Vagina (tissue), 2 donors: Measurements from ENCODE around the gene SNX3. TPM values are rescaled to one million over a fixed set of nuclear protein-coding genes. Genes with fewer than 3 reads are reported as not detected.
A peak's percentile ranks its signal among the peaks of the same experiment; 100 is the strongest.
"Not testable (repeated sequence)": the region's sequence is repeated elsewhere in the genome, so short reads cannot be mapped to it uniquely, and the experiment has no call there.

Experiments
- DNase-seq, 2 donors: peaks; one replicate each; pipeline ENCODE4 v3.0.0-alpha.2; 2017; ENCODE audit errors: extremely low spot score in 2 of 2
- H3K27ac ChIP-seq: fragments of 200-600 bp; sonication (generic); one replicate; pipeline ENCODE4 v1.5.1; 2019
- H3K27me3 ChIP-seq: fragments of 200-600 bp; sonication (generic); one replicate; pipeline ENCODE4 v1.5.1; 2019
- H3K36me3 ChIP-seq, 2 donors: fragments of 200-600 bp; sonication (generic); one replicate each; pipeline ENCODE4 v1.5.1; 2017 to 2019
- H3K4me1 ChIP-seq: fragments of 200-600 bp; sonication (generic); one replicate; pipeline ENCODE4 v1.5.1; 2019
- H3K4me3 ChIP-seq, 2 donors: fragments of 200-600 bp; sonication (generic); 1 replicate in 1 of 2; 2 replicates in 1 of 2; pipeline ENCODE4 v1.5.1; 2016 to 2019
- H3K9me3 ChIP-seq: fragments of 200-600 bp; sonication (generic); one replicate; pipeline ENCODE4 v1.5.1; 2019
- CTCF ChIP-seq, 3 experiments: fragments of 450-650 bp in 2 of 3; fragments of 200-600 bp in 1 of 3; sonication (generic) in 1 of 3; IDR thresholded peaks; one replicate each; pipeline ENCODE4 v1.5.1; 2017 to 2019; ENCODE audit warnings: antibody characterized with exemption in 3 of 3, mild to moderate bottlenecking in 2 of 3, moderate library complexity in 2 of 3
- POLR2A ChIP-seq, 2 donors: fragments of 450-650 bp; IDR thresholded peaks; one replicate each; pipeline ENCODE4 v1.6.1; 2017; ENCODE audit warnings: antibody characterized with exemption in 2 of 2, mild to moderate bottlenecking in 2 of 2, moderate library complexity in 2 of 2
- POLR2AphosphoS5 ChIP-seq, 2 donors: sonication (generic); formaldehyde crosslinking; IDR thresholded peaks; one replicate each; pipeline ENCODE4 v1.9.0; 2017; ENCODE audit warnings: antibody characterized with exemption in 2 of 2, mild to moderate bottlenecking in 2 of 2, low read depth in 1 of 2; ENCODE audit not compliant: insufficient read depth in 1 of 2
- intact Hi-C: fragments of 100-400 bp; cut with DNase I; formaldehyde crosslinking; loops from one replicate; pipeline ENCODE4 v1.15.1; 2023
- total RNA-seq: library from RNA; depleted of rRNA; stranded (reverse); fragments of >200 nt; gene quantifications from one replicate; pipeline ENCODE4 v1.2.3, GENCODE V29; 2016

The SNX3 gene
- total RNA-seq, 1 donor from 2014 or later = 123 TPM

GRCh38 chr6:108277831-108278230 lies 17.0 kb upstream of the SNX3 start:
- TF ChIP-seq CTCF (IDR thresholded peaks at IDR 0.05) (no peak), POLR2AphosphoS5 (IDR thresholded peaks at IDR 0.05; ENCODE audit: insufficient read depth in 1 of 2, low read depth in 1 of 2) (no peak), POLR2A (IDR thresholded peaks at IDR 0.05) (no peak)
- no peak for DNase-seq
- intact Hi-C loops = no loop called here
- no peaks in the 10 kb centered on the region for H3K4me1 ChIP-seq
- H3K27me3 ChIP-seq = no peaks in the 10 kb centered on the region
- H3K9me3 ChIP-seq = no peaks in the 10 kb centered on the region
- H3K4me3 ChIP-seq = no peak overlapping the region
- no peak overlapping the region for H3K27ac ChIP-seq
- no peaks in the 10 kb centered on the region for H3K36me3 ChIP-seq

GRCh38 chr6:108277295-108277694 lies 16.5 kb upstream of the SNX3 start:
- Histone ChIP-seq H3K36me3 (no peaks in the 10 kb centered on the region), H3K4me1 (no peaks in the 10 kb centered on the region), H3K27me3 (no peaks in the 10 kb centered on the region), H3K4me3 (no peak overlapping the region), H3K9me3 (no peaks in the 10 kb centered on the region), H3K27ac (no peak overlapping the region)
- DNase-seq = no peak
- intact Hi-C loops = no loop called here
- no peak for TF ChIP-seq POLR2A (IDR thresholded peaks at IDR 0.05)
- no peak for TF ChIP-seq CTCF (IDR thresholded peaks at IDR 0.05)
- no peak for TF ChIP-seq POLR2AphosphoS5 (IDR thresholded peaks at IDR 0.05; ENCODE audit: insufficient read depth in 1 of 2, low read depth in 1 of 2)

- Histone ChIP-seq H3K9me3 (no peaks in the 10 kb centered on the region), H3K4me1 (no peaks in the 10 kb centered on the region), H3K27me3 (no peaks in the 10 kb centered on the region), H3K36me3 (no peaks in the 10 kb centered on the region), H3K27ac (no peak overlapping the region), H3K4me3 (no peak overlapping the region)
- TF ChIP-seq POLR2A (IDR thresholded peaks at IDR 0.05) (no peak), POLR2AphosphoS5 (IDR thresholded peaks at IDR 0.05; ENCODE audit: insufficient read depth in 1 of 2, low read depth in 1 of 2) (no peak), CTCF (IDR thresholded peaks at IDR 0.05) (no peak)
- intact Hi-C loops = no loop called here
- DNase-seq = peak in 1 of 2 donors; percentile 37
These were observed 15.1 kb upstream of the SNX3 start for GRCh38 chr6:108275976-108276375.

GRCh38 chr6:108274546-108274945 lies 13.7 kb upstream of the SNX3 start:
- no peak overlapping the region for H3K4me3 ChIP-seq
- DNase-seq = no peak
- H3K36me3 ChIP-seq = no peaks in the 10 kb centered on the region
- intact Hi-C loops = no loop called here
- H3K27me3 ChIP-seq = no peaks in the 10 kb centered on the region
- TF ChIP-seq POLR2A (IDR thresholded peaks at IDR 0.05) = no peak
- no peak for TF ChIP-seq POLR2AphosphoS5 (IDR thresholded peaks at IDR 0.05; ENCODE audit: insufficient read depth in 1 of 2, low read depth in 1 of 2)
- no peak for TF ChIP-seq CTCF (IDR thresholded peaks at IDR 0.05)
- H3K4me1 ChIP-seq = no peaks in the 10 kb centered on the region
- no peaks in the 10 kb centered on the region for H3K9me3 ChIP-seq
- no peak overlapping the region for H3K27ac ChIP-seq

- H3K4me1 ChIP-seq, H3K27ac ChIP-seq, H3K27me3 ChIP-seq, intact Hi-C loops, H3K9me3 ChIP-seq, H3K36me3 ChIP-seq, H3K4me3 ChIP-seq, DNase-seq: not testable (repeated sequence)
These were observed 9.1 kb upstream of the SNX3 start for GRCh38 chr6:108269955-108270354.

- intact Hi-C loops = no loop called here
- Histone ChIP-seq H3K27ac (no peak overlapping the region), H3K27me3 (no peaks in the 10 kb centered on the region), H3K9me3 (no peaks in the 10 kb centered on the region), H3K4me1 (no peaks in the 10 kb centered on the region), H3K36me3 (no peaks in the 10 kb centered on the region), H3K4me3 (no peak overlapping the region)
- DNase-seq = no peak
- TF ChIP-seq CTCF (IDR thresholded peaks at IDR 0.05) (no peak), POLR2AphosphoS5 (IDR thresholded peaks at IDR 0.05; ENCODE audit: insufficient read depth in 1 of 2, low read depth in 1 of 2) (no peak), POLR2A (IDR thresholded peaks at IDR 0.05) (no peak)
These were observed 8.0 kb upstream of the SNX3 start for GRCh38 chr6:108268845-108269244.
